ENCODE results near the gene CCDC6.

CCDC6 gene

GRCh38 chr10:59762505-59762904 is 143.9 kb downstream of the CCDC6 start:
- TF ChIP-seq FOXP2 (optimal IDR thresholded peaks at IDR 0.05; ENCODE audit: borderline replicate concordance, extremely low read depth, extremely low read length, insufficient read depth) (no peak), TAF1 (IDR thresholded peaks at IDR 0.05; ENCODE audit: borderline replicate concordance, insufficient read depth, low read length) (no peak), SIN3A (IDR thresholded peaks at IDR 0.05; ENCODE audit: borderline replicate concordance, insufficient read depth, low read length) (no peak), REST (IDR thresholded peaks at IDR 0.05; ENCODE audit: insufficient read depth in 1 of 2, low read depth in 2 of 2, low read length in 2 of 2) (no peak), POLR2AphosphoS5 (IDR thresholded peaks at IDR 0.05; ENCODE audit: low read depth, low read length) (no peak)

GRCh38 chr10:59757966-59758365 is 148.4 kb downstream of the CCDC6 start:
- TF ChIP-seq REST (IDR thresholded peaks at IDR 0.05; ENCODE audit: insufficient read depth in 1 of 2, low read depth in 2 of 2, low read length in 2 of 2) (no peak), SIN3A (IDR thresholded peaks at IDR 0.05; ENCODE audit: borderline replicate concordance, insufficient read depth, low read length) (no peak), POLR2AphosphoS5 (IDR thresholded peaks at IDR 0.05; ENCODE audit: low read depth, low read length) (no peak), FOXP2 (optimal IDR thresholded peaks at IDR 0.05; ENCODE audit: borderline replicate concordance, extremely low read depth, extremely low read length, insufficient read depth) (no peak), TAF1 (IDR thresholded peaks at IDR 0.05; ENCODE audit: borderline replicate concordance, insufficient read depth, low read length) (no peak)

- no peak for TF ChIP-seq SIN3A (IDR thresholded peaks at IDR 0.05; ENCODE audit: borderline replicate concordance, insufficient read depth, low read length)
- TF ChIP-seq TAF1 (IDR thresholded peaks at IDR 0.05; ENCODE audit: borderline replicate concordance, insufficient read depth, low read length): no peak
- TF ChIP-seq POLR2AphosphoS5 (IDR thresholded peaks at IDR 0.05; ENCODE audit: low read depth, low read length): no peak
- no peak for TF ChIP-seq FOXP2 (optimal IDR thresholded peaks at IDR 0.05; ENCODE audit: borderline replicate concordance, extremely low read depth, extremely low read length, insufficient read depth)
- no peak for TF ChIP-seq REST (IDR thresholded peaks at IDR 0.05; ENCODE audit: insufficient read depth in 1 of 2, low read depth in 2 of 2, low read length in 2 of 2)
Observed at GRCh38 chr10:59754951-59755350, 151.4 kb downstream of the CCDC6 start.

GRCh38 chr10:59753267-59753666 is 153.1 kb downstream of the CCDC6 start, which contains the start of gene MRLN:
Gene MRLN (minus strand): TSS chr10:59753455.
- TF ChIP-seq SIN3A (IDR thresholded peaks at IDR 0.05; ENCODE audit: borderline replicate concordance, insufficient read depth, low read length): no peak
- TF ChIP-seq POLR2AphosphoS5 (IDR thresholded peaks at IDR 0.05; ENCODE audit: low read depth, low read length): no peak
- TF ChIP-seq TAF1 (IDR thresholded peaks at IDR 0.05; ENCODE audit: borderline replicate concordance, insufficient read depth, low read length): no peak
- TF ChIP-seq REST (IDR thresholded peaks at IDR 0.05; ENCODE audit: insufficient read depth in 1 of 2, low read depth in 2 of 2, low read length in 2 of 2): no peak
- TF ChIP-seq FOXP2 (optimal IDR thresholded peaks at IDR 0.05; ENCODE audit: borderline replicate concordance, extremely low read depth, extremely low read length, insufficient read depth): no peak

Data from PFSK-1 (cell line).